Stimulated activated CD4-positive, alpha-beta T cell treated with anti-CD3 and anti-CD28 coated beads, Interleukin-15, amount 100 ng/mL, for 48 hours (primary cell): ENCODE results near the gene CPED1.
"Not testable (repeated sequence)": the region's sequence is repeated elsewhere in the genome, so short reads cannot be mapped to it uniquely, and the experiment has no call there.

Source experiments
- DNase-seq, 2 donors: peaks; one replicate each; pipeline ENCODE4 v3.0.0-alpha.2; 2020; ENCODE audit warnings: low read depth in 2 of 2

The CPED1 gene

DNA sequence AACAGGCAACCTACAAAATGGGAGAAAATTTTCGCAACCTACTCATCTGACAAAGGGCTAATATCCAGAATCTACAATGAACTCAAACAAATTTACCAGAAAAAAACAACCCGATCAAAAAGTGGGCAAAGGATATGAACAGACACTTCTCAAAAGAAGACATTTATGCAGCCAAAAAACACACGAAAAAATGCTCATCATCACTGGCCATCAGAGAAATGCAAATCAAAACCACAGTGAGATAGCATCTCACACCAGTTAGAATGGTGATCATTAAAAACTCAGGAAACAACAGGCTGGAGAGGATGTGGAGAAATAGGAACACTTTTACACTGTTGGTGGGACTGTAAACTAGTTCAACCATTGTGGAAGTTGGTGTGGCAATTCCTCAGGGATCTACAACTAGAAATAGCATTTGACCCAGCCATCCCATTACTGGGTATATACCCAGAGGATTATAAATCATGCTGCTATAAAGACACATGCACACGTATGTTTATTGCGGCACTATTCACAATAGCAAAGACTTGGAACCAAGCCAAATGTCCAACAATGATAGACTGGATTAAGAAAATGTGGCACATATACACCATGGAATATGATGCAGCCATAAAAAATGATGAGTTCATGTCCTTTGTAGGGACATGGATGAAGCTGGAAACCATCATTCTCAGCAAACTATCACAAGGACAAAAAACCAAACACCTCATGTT is 264.2 kb downstream of the CPED1 start:
- DNase-seq = not testable (repeated sequence)

DNA sequence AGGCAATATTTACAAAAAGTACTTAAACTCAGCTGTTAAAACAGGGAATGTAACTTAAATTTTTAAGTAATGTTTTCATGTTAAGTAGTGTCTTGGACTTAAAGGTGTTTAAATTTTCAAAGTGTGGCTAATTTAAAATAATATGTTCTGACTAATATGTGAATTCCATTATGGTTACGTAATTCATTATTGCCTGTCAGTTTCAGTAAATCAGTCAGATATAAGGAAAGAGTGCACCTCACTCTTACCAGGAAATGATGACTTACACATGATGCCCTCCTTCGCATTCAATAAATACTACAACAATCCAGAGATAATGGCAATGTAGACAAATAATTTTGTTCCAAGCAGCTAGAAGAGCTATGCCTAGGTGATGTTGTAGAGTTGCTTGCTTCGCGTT is 271.3 kb downstream of the CPED1 start:
- no peak for DNase-seq

DNA sequence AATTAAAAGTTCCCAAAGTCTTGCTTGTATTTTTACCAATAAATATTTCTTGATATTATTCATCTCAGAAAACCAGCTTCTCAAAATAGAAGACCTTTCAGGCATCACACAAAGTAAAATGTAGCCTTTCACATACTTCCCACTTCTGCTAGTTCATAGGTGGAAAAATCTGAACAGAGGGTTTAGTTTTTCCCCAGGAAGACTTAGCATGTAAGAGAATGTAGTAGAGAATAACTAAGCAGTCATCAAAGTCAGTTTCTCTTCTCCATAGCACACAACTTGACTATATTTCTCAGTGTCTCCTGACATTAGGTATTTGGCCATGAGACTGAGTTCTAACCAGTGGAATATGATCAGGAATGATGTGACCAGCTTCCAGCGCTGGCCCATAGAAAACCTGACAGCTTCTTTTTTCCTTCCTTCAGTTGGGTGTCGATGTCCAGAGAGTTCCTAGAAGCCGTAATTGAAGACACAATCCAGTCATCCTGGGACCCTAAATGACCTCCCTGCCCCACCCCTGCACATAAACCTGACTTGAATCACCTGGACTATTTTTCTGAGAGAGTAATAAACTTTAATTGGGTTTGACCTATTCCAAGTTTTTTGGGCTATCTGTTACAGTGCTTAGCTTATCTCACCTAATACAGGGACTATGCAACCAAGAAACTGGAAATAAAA is 272.8 kb downstream of the CPED1 start:
- no peak for DNase-seq

DNA sequence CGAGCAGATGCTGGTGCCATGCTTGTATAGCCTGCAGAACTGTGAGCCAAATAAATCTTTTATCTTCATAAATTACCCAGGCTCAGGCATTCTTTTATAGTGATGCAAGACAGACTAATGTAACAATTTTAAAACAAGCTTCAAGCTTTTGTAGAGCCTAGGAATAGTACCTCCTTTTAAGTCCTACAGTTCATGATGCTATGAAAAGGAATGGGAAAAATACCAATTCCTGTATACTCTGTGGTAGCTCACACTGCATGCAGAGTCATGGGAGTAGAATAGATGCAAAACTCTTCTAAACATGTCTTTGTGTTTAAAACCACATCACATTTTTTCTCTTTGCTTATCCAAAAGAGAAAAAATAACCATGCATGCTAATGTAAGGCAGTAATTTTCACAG is 273.7 kb downstream of the CPED1 start:
- DNase-seq = no peak

DNA sequence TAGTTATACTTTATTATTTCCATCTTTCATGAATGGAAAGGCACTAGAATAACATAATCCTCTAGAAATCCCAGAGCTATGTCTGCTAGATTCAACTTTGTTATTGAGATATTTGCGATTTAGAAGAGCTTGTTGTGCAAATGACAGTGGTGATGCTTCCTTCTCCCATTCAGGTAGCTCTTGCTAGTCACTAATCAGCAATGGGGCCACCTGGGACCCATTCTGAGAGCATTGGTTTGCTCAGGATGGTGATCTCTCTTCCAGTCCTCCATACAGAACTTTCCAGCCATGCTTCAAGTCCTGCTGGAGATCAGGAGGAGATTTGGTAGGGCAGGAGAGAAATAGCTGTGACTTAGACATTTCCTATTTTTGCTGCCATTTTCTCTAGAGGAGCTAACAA is 274.5 kb downstream of the CPED1 start:
- no peak for DNase-seq

DNA sequence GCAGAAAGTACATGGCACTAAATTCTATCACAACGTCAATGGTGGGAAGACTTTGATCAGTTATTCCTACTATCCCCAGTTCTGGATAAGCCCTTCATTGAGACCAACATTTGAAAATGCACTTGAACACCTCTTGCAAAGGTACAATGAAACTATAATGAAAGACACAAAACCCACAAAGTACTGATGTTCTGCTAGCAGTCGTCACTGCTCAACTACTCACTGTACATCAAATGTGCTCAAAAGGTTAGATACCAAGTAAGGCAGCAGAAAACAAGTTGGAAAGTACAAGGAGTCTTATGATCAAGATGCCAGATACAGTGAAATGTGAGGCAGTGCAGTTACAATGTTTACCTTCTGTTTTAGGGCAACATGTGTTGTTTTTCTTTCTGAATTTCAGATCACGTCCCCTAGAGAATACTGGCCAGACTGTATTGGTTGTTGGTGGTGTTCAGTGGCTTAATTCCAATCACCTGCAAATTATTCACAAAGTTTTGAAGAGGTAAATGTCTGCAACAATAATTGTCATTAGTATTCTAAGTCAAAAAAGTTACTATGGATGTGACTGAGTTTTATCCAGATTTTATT is 277.9 kb downstream of the CPED1 start:
- no peak for DNase-seq

DNA sequence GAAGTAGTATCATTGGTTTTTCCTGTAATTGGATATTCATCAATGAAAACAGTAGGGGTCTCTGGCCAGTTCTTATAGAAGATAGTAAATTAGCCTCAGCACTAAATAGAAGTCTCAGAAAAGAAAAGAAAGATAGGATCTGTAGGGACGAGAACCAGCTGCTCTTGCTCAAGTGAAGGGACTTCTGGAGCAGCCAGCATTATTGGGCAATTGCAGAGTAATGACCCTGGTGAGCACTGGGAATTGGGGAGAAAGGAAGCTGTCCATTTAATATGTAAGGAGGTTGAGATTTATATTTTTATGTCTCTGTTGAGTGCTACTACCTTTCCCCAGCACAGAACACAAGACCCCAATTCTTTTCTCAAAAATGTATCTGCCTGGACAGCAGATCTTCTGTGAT is 279.1 kb downstream of the CPED1 start:
- DNase-seq = no peak

DNA sequence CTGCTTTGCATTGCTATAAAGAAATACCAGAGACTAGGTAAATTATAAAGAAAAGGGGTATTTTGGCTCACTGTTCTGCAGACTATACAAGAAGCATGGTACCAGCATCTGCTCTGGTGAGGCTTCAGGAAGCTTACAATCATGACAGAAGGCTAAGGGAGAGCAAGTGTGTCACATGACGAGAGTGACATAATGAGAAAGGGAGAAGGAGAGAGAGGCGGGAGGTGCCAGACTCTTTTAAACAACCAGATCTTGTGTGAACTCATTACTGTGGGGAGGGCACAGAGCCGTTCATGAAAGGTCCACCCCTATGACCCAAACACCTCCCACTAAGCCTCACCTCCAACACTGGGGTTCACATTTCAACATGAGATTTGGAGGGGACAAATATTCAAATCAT is 281.3 kb downstream of the CPED1 start:
- no peak for DNase-seq

DNA sequence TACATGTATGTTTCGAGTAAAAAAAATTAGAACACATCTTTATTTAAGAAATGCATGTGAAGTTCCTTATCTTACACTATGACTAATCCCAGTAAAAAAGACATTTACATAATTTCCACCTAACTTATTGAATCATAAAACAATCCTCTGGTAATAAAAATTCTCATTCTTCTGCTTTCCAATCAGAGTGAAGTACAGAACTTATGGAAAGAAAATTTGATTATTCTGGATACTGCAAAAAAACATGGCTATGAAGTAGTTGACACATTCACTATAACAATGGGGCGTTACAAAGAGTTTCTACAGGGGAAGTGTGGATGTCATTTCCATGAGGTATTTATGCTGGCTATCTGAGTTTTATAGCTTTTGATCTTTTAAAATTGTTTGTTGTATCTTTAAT is 282.6 kb downstream of the CPED1 start:
- DNase-seq = no peak

DNA sequence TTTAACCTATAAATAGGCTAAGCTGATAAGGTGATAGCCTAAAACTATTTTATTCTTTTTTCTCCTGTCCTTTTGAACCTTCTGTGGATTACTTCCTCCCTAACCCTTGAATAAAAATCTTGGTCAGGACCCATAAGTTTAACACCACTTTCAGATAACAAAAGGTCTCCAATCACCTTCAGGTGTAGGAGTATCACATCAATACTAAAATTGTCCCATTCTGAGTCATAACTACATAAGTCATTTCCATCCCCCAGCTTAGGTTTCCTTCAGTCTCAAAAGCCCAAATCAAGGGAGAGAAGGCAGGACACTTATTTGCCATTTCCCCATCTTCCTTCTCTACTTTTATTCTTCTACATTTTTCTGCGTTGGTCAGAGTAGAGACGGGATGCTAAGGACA is 283.4 kb downstream of the CPED1 start:
- DNase-seq = no peak

DNA sequence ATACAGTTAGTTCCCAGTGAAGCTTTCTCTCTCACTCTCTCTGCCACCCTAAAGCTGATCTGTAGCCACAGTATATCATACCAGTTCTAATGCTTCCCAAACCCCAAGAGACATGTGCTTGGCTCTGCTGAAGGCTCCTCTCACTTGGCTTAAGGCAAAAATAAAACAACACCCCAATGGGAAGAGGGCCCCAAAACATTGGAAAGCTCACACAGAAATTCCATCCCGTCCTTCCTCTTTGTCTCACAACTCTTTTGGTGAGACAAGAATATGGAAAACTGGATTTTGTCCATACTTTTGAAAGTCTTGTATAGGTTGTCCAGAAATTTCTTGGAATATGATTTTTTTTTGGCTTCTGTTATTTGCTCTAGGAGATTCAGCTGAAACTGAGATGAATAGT is 284.2 kb downstream of the CPED1 start:
- no peak for DNase-seq

DNA sequence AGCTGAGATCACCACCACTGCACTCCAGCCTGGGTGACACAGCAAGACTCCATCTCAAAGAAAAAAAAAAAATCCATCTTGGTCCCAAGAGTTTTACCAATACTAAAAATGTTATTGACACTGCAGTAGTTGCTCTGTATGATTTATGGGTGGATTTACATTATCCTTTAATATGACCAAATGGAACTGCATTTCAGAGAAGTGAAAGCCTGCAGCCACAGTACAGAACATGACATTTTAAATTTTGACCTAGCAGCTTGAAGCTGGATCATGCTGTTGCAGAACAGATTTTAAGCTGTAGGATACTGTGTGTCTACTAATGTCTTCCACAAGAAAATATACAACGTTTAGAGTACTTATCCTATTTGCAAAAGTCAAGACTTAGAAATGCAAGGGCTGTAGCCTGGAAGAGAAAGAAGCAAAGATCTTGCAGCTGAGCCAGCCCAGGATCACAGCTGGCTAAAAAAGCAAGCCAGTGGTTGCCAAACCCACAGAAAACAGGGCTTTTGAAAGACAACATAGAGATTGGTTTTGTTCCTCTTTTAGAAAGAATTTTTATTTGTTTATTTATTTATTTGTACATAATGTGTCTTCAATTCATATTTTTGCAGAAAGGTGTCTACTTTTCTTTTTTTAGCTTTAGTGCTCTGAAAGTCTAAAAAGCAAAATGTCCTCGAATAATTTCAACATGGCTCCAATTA is 285.1 kb downstream of the CPED1 start:
- no peak for DNase-seq

DNA sequence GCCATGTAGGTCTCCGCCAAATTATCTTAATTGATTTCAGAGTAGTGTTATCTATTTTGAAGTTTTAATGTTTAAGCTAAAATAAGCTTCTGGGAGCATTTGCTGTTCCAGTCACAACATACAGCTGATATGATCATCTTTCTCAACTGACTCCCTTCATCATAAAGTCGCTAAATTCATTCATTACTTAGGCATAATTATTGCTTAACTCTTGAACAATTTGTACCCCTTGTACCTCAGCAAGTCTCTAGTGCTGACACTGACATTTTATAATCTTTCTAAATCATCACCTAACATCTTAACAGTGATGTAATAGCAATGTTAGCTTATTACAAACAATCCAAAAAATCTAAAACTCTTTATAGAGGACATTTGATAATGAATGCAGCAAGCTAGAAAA is 286.0 kb downstream of the CPED1 start:
- no peak for DNase-seq

DNA sequence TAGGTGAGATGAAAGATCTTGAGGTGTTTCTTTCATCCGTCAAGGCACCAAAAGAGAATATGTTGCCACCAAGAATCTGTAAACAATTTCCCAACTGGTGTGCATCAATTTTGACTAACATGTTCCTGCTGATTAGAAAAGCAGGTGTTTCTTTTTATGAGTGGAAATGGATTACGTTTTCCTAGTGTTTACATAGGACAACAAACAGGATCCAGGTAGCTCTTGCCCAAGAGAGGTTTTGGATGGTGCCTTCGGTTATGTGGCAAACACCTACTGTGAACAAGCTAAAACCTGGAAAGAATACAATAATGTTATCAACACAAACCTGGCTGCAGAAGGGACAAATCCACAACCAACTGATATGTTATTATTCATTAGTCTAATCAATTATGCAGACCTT is 286.7 kb downstream of the CPED1 start:
- DNase-seq = no peak

DNA sequence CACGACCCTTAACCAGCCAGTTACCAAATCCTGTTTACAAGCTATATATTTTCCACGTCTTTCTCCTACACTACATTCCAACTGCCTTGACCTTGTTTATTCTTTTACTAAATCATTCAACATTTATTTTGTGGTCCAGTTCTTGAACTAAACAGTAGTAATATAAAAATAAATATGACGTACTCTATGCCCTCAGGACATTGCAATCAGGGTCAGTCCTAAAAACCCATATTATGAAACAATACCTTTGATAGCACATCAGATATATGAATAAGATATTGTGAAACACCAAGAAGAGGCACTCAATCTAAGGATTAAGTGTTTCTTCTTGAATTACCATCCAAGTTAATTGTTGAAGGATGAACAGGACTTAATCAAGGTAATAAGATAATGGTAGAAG is 287.8 kb downstream of the CPED1 start:
- no peak for DNase-seq

DNA sequence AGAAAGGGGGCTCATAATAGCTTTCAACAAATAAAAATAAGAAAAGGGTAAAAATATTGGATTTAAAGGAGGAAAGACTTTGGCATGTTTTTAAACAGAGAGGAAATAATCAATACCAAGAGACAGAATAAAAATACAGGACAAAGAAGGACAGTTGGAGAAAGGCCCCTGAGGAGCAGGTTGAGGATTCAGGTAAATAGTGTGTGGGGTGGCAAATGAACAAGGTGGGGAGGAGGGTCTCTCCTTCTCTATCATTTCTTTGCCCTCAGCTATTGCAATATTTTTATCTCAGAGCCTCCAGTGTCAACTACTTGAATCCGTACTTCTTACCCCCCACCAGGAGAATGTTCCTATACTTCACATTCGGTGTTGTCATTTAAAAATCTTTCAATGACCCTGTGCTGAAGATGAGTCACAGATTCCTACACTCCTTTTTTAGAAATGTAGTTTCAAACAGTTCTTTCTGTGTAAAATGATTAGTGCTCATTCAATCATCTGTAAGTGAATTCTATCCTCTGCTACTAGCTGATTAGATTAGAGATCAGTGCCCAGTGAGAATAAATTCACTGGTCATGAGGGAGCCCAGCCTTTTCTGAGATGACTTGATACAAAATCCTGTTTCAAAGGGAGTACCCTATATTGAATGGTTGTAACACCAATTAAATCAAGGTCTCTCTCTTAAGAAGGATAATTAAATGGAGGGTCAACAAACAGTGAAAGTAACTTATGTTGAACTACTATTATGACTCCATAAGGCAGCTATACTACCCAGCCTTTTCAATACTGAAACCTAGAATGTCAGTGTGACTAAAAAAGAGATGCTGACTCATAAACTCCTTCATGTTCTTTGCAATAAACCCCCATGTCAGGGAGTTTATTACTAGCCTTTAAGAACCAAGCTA is 289.9 kb downstream of the CPED1 start:
- no peak for DNase-seq

DNA sequence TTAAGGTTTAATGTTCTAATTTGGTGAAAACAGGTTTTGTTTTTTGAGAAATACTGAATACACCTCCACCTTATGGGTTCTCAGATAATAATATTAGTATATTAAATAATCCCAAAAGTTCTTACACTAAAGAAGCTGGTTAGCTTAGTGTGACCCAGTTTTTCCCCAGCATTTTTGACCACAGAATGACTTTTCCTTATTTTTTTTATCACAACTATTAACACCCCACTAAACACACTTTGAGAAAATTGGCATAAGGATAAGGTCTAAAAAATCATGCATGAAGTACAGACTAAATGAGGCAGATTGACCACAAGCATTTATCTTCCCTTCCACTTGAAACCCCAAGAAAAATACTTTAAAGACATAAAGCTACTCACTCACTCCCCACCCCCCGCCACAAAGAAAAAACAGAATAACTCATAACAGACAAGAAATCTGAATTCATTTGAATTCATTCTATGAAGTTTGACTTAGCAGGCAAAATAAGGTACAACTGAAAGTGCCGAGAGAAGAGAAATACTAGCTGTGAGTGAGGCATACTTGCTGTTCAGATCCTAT is 290.6 kb downstream of the CPED1 start:
- DNase-seq = no peak

DNA sequence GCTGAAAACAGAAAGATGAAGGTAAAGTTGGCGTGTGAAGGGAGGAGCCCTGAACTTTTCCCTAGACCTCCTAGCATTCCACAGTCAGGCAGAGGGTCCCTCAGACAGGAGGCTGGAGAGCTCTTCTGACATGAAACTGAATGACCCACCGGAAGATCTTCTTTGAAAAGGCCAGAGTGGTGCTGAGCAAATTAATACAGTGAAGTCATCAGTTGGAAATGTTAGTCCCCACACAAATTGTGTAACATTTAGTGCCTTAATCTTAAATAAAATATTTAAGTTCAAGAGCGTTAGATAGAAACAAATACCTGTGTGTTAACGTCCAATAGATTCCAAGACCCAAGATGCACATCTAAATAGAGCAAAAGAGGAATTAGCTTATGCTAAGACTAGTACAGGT is 291.3 kb downstream of the CPED1 start:
- DNase-seq = no peak

DNA sequence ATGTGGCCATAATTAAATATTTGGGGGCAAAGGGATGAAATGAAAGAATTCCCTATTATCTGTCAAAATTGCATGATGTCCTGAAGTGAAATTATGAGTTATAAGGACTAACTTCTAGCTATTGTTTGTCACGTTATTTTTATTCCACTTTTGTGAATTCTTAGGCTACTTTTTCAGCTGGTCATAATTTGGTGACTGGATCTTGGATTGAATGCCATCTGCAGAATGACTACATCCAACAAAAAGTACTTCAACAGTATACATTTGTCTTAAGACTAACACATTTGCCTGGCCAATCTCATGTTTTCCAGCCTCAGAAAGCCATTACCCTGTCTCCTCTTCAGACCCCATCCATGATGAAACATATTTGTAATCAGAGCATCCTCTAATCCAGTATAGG is 292.1 kb downstream of the CPED1 start:
- no peak for DNase-seq

DNA sequence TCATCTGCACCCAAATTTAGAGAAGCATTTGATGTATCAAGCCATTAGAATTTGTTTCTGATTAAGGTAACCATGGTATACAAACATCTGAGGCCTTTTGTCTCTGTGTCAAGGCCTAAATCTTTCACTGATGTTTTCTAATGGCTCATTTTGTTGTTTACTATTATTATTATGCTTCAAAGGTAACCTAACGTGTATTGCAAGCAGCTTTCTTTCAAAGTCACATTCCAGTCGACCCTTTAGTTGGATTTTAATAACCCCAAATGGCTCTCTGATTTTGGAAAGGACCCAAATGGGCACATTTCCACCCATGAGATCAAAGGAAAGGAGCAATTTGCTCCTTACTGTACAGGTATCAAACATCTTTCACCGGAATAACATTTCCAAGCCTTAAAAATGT is 293.6 kb downstream of the CPED1 start:
- no peak for DNase-seq

DNA sequence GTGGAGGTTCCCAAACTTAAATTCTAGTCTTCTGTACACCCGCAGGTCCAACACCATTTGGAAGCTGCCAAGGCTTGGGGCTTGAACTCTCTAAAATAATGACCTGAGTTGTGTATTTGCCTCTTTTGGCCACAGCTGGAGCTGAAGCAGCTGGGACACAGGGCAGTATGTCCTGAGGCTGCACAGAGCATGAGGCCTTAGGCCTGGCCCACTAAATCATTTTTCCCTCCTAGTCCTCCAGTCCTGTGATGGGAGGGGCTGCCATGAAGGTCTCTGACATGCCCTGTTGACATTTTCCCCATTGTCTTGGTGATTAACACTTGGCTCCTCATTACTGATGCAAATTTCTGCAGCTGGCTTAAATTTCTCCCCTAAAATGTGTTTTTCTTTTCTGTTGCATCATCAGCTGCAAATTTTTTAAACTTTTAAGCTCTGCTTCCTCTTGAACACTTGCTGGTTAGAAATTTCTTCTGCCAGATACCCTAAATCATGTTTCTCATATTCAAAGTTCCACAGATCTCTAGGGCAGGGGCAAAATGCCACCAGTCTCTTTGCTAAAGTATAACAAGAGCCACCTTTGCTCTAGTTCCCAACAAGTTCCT is 296.7 kb downstream of the CPED1 start:
- no peak for DNase-seq
